ENCODE data around the gene DNLZ.

DNA sequence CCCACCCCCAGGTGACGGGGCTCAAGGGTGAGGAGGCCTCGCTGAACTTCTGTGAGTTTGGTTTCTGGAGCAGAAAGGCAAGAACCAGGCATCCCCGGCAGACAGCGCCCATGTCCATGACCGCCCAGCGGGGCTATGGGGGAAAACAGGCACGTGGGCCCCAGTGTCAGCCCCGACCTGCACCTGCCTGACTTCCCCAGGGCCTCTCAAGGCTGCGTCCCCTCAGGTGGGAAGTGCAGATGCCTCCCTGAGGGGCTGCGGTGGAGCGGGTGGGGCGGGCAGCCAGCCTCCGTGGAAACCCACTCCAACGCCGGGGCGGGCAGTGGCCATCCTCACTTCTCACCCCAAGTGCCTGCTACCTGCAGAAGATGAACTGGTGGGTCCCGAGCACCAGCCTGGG is 16.8 kb upstream of the DNLZ start:
- TF ChIP-seq, protein P1, sequence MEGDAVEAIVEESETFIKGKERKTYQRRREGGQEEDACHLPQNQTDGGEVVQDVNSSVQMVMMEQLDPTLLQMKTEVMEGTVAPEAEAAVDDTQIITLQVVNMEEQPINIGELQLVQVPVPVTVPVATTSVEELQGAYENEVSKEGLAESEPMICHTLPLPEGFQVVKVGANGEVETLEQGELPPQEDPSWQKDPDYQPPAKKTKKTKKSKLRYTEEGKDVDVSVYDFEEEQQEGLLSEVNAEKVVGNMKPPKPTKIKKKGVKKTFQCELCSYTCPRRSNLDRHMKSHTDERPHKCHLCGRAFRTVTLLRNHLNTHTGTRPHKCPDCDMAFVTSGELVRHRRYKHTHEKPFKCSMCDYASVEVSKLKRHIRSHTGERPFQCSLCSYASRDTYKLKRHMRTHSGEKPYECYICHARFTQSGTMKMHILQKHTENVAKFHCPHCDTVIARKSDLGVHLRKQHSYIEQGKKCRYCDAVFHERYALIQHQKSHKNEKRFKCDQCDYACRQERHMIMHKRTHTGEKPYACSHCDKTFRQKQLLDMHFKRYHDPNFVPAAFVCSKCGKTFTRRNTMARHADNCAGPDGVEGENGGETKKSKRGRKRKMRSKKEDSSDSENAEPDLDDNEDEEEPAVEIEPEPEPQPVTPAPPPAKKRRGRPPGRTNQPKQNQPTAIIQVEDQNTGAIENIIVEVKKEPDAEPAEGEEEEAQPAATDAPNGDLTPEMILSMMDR (IDR thresholded peaks at IDR 0.05) = no peak
- TF ChIP-seq, protein P2, sequence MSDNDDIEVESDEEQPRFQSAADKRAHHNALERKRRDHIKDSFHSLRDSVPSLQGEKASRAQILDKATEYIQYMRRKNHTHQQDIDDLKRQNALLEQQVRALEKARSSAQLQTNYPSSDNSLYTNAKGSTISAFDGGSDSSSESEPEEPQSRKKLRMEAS (IDR thresholded peaks at IDR 0.05; ENCODE audit: low read depth) = no peak
- TF ChIP-seq YY1 (IDR thresholded peaks at IDR 0.05; ENCODE audit: low read depth) (no peak), RAD21 (IDR thresholded peaks at IDR 0.05; ENCODE audit: low read length) (no peak)

Data from SK-N-SH (cell line).